Upper lobe of left lung (tissue), 6 donors: ENCODE measurements around the gene FAM20A. TPM values are rescaled to one million over a fixed set of nuclear protein-coding genes. Genes with fewer than 3 reads are reported as not detected.

ENCODE experiments used
- ATAC-seq, 2 donors: fragments of 200-7000 bp; cut with Tn5 transposase; one replicate each; pipeline ENCODE4 v1.9.1; 2022; ENCODE audit warnings: mild to moderate bottlenecking in 2 of 2, moderate library complexity in 2 of 2; ENCODE audit not compliant: low FRiP score in 2 of 2
- DNase-seq, 2 donors: peaks; one replicate each; pipeline ENCODE4 v3.0.0-alpha.2; 2019 to 2020
- H3K27ac ChIP-seq, 4 donors: fragments of 200-600 bp; sonication (generic); one replicate each; pipeline ENCODE4 v1.5.1; 2016 to 2019
- H3K27me3 ChIP-seq, 4 donors: fragments of 200-600 bp; sonication (generic); one replicate each; pipeline ENCODE4 v1.5.1; 2017 to 2019
- H3K36me3 ChIP-seq, 4 donors: fragments of 200-600 bp; sonication (generic); one replicate each; pipeline ENCODE4 v1.5.1; 2016 to 2019
- H3K4me1 ChIP-seq, 4 donors: fragments of 200-600 bp; sonication (generic); one replicate each; pipeline ENCODE4 v1.5.1; 2018 to 2019
- H3K4me3 ChIP-seq, 4 donors: fragments of 200-600 bp; sonication (generic); one replicate each; pipeline ENCODE4 v1.5.1; 2017 to 2019; ENCODE audit warnings: mild to moderate bottlenecking in 2 of 4, moderate library complexity in 1 of 4
- H3K9me3 ChIP-seq, 4 donors: fragments of 200-600 bp; sonication (generic); one replicate each; pipeline ENCODE4 v1.5.1; 2018 to 2019
- CTCF ChIP-seq, 6 experiments: fragments of 450-650 bp in 4 of 6; fragments of 200-600 bp in 2 of 6; sonication (generic) in 2 of 6; IDR thresholded peaks; one replicate each; pipeline ENCODE4 v1.5.1; 2016 to 2019; ENCODE audit warnings: antibody characterized with exemption in 6 of 6
- EP300 ChIP-seq, 4 donors: sonication (generic); formaldehyde crosslinking; IDR thresholded peaks; one replicate each; pipeline ENCODE4 v1.5.1; 2017; ENCODE audit warnings: antibody characterized with exemption in 4 of 4, control low read depth in 2 of 4
- POLR2A ChIP-seq, 4 donors: fragments of 450-650 bp; IDR thresholded peaks; one replicate each; pipeline ENCODE4 v1.5.1; 2016 to 2017; ENCODE audit warnings: antibody characterized with exemption in 4 of 4, mild to moderate bottlenecking in 2 of 4
- POLR2AphosphoS5 ChIP-seq, 2 donors: sonication (generic); formaldehyde crosslinking; IDR thresholded peaks; one replicate each; pipeline ENCODE4 v1.5.1; 2017; ENCODE audit warnings: antibody characterized with exemption in 2 of 2
- WGBS, 2 donors: methylation state at CpG; one replicate each; pipeline ENCODE4 v1.1.5; 2017 to 2018; 5-methylcytosine and 5-hydroxymethylcytosine counted together
- total RNA-seq, 6 donors: library from RNA; depleted of rRNA in 4 of 6; stranded (reverse); fragments of >200 nt in 4 of 6; gene quantifications; one replicate each; pipeline versions ENCODE4 v1.1.0 to v1.2.1, GENCODE V29; 2016 to 2021
- donor health status: DM: no; HTN: no; CAD: no; lungs with moderate emphysema.
- donor health status: DM: no; HTN: yes; CAD: no; lungs with severe emphysema.

FAM20A gene
- total RNA-seq, 6 donors from 2014 or later = 40.3 to 150 (median 59.7) TPM

- no peak for ATAC-seq
- WGBS, 2 donors = 92 to 93% methylated on average over 2 of the region's 2 CpGs
- TF ChIP-seq CTCF (IDR thresholded peaks at IDR 0.05) = no peak
- TF ChIP-seq EP300 (IDR thresholded peaks at IDR 0.05) = no peak
- TF ChIP-seq POLR2A (IDR thresholded peaks at IDR 0.05) = no peak
Observed at GRCh38 chr17:68606451-68607307, 5.5 kb upstream of the FAM20A start.

GRCh38 chr17:68605914-68606313 lies 4.7 kb upstream of the FAM20A start:
- Histone ChIP-seq H3K4me1 (peaks cover 8 to 19% (median 14%) of the 10 kb centered on the region in 4 donors), H3K9me3 (peaks cover 15 to 35% (median 19%) of the 10 kb centered on the region in 4 donors), H3K4me3 (no peak overlapping the region), H3K27me3 (peaks cover 0 to 5% (median 0%) of the 10 kb centered on the region in 4 donors), H3K36me3 (no peaks in the 10 kb centered on the region), H3K27ac (no peak overlapping the region)
- no peak for TF ChIP-seq POLR2AphosphoS5 (IDR thresholded peaks at IDR 0.05)
- TF ChIP-seq CTCF (IDR thresholded peaks at IDR 0.05) = no peak
- no peak for TF ChIP-seq POLR2A (IDR thresholded peaks at IDR 0.05)
- no peak for TF ChIP-seq EP300 (IDR thresholded peaks at IDR 0.05)
- no peak for DNase-seq
- no peak for ATAC-seq
- 30 to 32% methylated on average over 1 of the region's 1 CpG for WGBS, 2 donors

More at GRCh38 chr17:68606451-68607307, 5.5 kb upstream of the FAM20A start:
- Histone ChIP-seq H3K27me3 (no peaks in the 10 kb centered on the region), H3K4me3 (no peak overlapping the region), H3K4me1 (peaks cover 3 to 11% (median 7%) of the 10 kb centered on the region in 4 donors), H3K36me3 (no peaks in the 10 kb centered on the region), H3K9me3 (peaks cover 15 to 35% (median 19%) of the 10 kb centered on the region in 4 donors), H3K27ac (no peak overlapping the region)
- DNase-seq = no peak

- WGBS, 2 donors = 84 to 86% methylated on average over 3 of the region's 3 CpGs
- Histone ChIP-seq H3K27ac (peak overlapping the region in 3 of 4 donors; percentile 24 to 56 (median 31)), H3K9me3 (peaks cover 3 to 12% (median 8%) of the 10 kb centered on the region in 4 donors), H3K4me1 (peaks cover 14 to 32% (median 21%) of the 10 kb centered on the region in 4 donors), H3K4me3 (no peak overlapping the region), H3K27me3 (peaks cover 0 to 21% (median 0%) of the 10 kb centered on the region in 4 donors), H3K36me3 (no peaks in the 10 kb centered on the region)
- ATAC-seq (no peak), DNase-seq (no peak)
- TF ChIP-seq POLR2AphosphoS5 (IDR thresholded peaks at IDR 0.05) (no peak), CTCF (IDR thresholded peaks at IDR 0.05) (no peak), POLR2A (IDR thresholded peaks at IDR 0.05) (no peak), EP300 (IDR thresholded peaks at IDR 0.05) (no peak)
Observed at GRCh38 chr17:68603656-68604055, 2.5 kb upstream of the FAM20A start.

GRCh38 chr17:68603027-68603426 lies 1.9 kb upstream of the FAM20A start:
- TF ChIP-seq EP300 (IDR thresholded peaks at IDR 0.05) (peak in 3 of 4 donors; percentile 32 to 71 (median 52)), POLR2A (IDR thresholded peaks at IDR 0.05) (peak in 1 of 4 donors; percentile 39), CTCF (IDR thresholded peaks at IDR 0.05) (no peak), POLR2AphosphoS5 (IDR thresholded peaks at IDR 0.05) (peak; percentile 47 to 84)
- Histone ChIP-seq H3K27ac (peak overlapping the region; percentile 50 to 93 (median 90)), H3K4me1 (peaks cover 14 to 32% (median 21%) of the 10 kb centered on the region in 4 donors), H3K9me3 (peaks cover 0 to 6% (median 2%) of the 10 kb centered on the region in 4 donors), H3K27me3 (peaks cover 0 to 21% (median 0%) of the 10 kb centered on the region in 4 donors), H3K4me3 (no peak overlapping the region), H3K36me3 (no peaks in the 10 kb centered on the region)
- peak in 1 of 2 donors; percentile 47 for ATAC-seq
- WGBS, 2 donors = 52 to 55% methylated on average over 6 of the region's 6 CpGs
- DNase-seq = peak in 1 of 2 donors; percentile 60
